RWPE2 (cell line): ENCODE measurements around the gene ZDHHC22.

Experiments
- ATAC-seq: fragments of 200-7000 bp; cut with Tn5 transposase; 3 replicates; pipeline ENCODE4 v1.9.1; 2021; ENCODE audit warnings: low read depth
- DNase-seq: peaks from one replicate; pipeline ENCODE4 v3.0.0-alpha.2; 2020; ENCODE audit warnings: low spot score
- H3K27ac ChIP-seq: fragments of 450-650 bp; 2 replicates; pipeline ENCODE4 v1.5.1; 2017; ENCODE audit warnings: mild to moderate bottlenecking; ENCODE audit not compliant: poor library complexity, severe bottlenecking
- H3K27me3 ChIP-seq: fragments of 250-450 bp; sonication (Bioruptor Pico); 2 replicates; pipeline ENCODE4 v1.5.1; 2021; ENCODE audit warnings: mild to moderate bottlenecking, moderate library complexity; ENCODE audit not compliant: insufficient read depth, poor library complexity, severe bottlenecking
- H3K36me3 ChIP-seq: fragments of 250-450 bp; sonication (Bioruptor Pico); 2 replicates; pipeline ENCODE4 v1.5.1; 2020; ENCODE audit warnings: low read depth, mild to moderate bottlenecking, moderate library complexity
- H3K4me1 ChIP-seq: fragments of 250-450 bp; sonication (Bioruptor Pico); 2 replicates; pipeline ENCODE4 v1.5.1; 2021; ENCODE audit warnings: mild to moderate bottlenecking, moderate library complexity; ENCODE audit not compliant: insufficient read depth, poor library complexity, severe bottlenecking
- H3K4me3 ChIP-seq: fragments of 250-450 bp; sonication (Bioruptor Pico); 2 replicates; pipeline ENCODE4 v1.5.1; 2021; ENCODE audit warnings: mild to moderate bottlenecking, moderate library complexity; ENCODE audit not compliant: severe bottlenecking
- H3K9me3 ChIP-seq: fragments of 250-450 bp; sonication (Bioruptor Pico); 2 replicates; pipeline ENCODE4 v1.5.1; 2021; ENCODE audit warnings: mild to moderate bottlenecking, moderate library complexity; ENCODE audit not compliant: severe bottlenecking
- CTCF ChIP-seq: fragments of 450-650 bp; IDR thresholded peaks from one replicate; pipeline ENCODE4 v1.5.1; 2017; ENCODE audit warnings: mild to moderate bottlenecking, moderate library complexity; ENCODE audit not compliant: poor library complexity, severe bottlenecking

Gene ZDHHC22

GRCh38 chr14:77181603-77182437 is 40.2 kb upstream of the ZDHHC22 start, which contains the start of gene TMEM63C:
TSS of gene TMEM63C (plus strand) at chr14:77181798. CDS start at chr14:77218814, 37,016 bp downstream.
- H3K27ac ChIP-seq = no peak within 1 kb of the TSS
- ATAC-seq = peak; percentile 97
- H3K4me1 ChIP-seq = peaks cover 9% of the 10 kb centered on the region
- H3K9me3 ChIP-seq = no peaks in the 10 kb centered on the region
- H3K36me3 ChIP-seq = no peaks in the 10 kb centered on the region
- peak; percentile 93 for DNase-seq
- peak within 1 kb of the TSS; percentile 49 for H3K4me3 ChIP-seq
- no peak for TF ChIP-seq CTCF
- no peaks in the 10 kb centered on the region for H3K27me3 ChIP-seq

- Histone ChIP-seq H3K36me3 (no peaks in the 10 kb centered on the region), H3K9me3 (no peaks in the 10 kb centered on the region), H3K27me3 (no peaks in the 10 kb centered on the region), H3K27ac (no peak overlapping the region), H3K4me1 (peaks cover 9% of the 10 kb centered on the region), H3K4me3 (peak overlapping the region; percentile 49)
- no peak for DNase-seq
- no peak for TF ChIP-seq CTCF
- peak; percentile 22 for ATAC-seq
These were observed 39.4 kb upstream of the ZDHHC22 start for GRCh38 chr14:77180726-77181602.

- Histone ChIP-seq H3K36me3 (no peaks in the 10 kb centered on the region), H3K27me3 (no peaks in the 10 kb centered on the region), H3K4me1 (no peaks in the 10 kb centered on the region), H3K27ac (no peak overlapping the region), H3K4me3 (no peak overlapping the region), H3K9me3 (no peaks in the 10 kb centered on the region)
- DNase-seq (no peak), ATAC-seq (no peak)
- TF ChIP-seq CTCF = no peak
These were observed 37.1 kb upstream of the ZDHHC22 start for GRCh38 chr14:77178656-77179055.

- ATAC-seq = no peak
- DNase-seq = no peak
These were observed 36.1 kb upstream of the ZDHHC22 start for GRCh38 chr14:77177702-77178101.

More at GRCh38 chr14:77177702-77178101, 36.1 kb upstream of the ZDHHC22 start:
- H3K9me3 ChIP-seq = no peaks in the 10 kb centered on the region
- H3K27me3 ChIP-seq = no peaks in the 10 kb centered on the region
- no peak overlapping the region for H3K27ac ChIP-seq
- H3K4me1 ChIP-seq = no peaks in the 10 kb centered on the region
- no peak overlapping the region for H3K4me3 ChIP-seq
- TF ChIP-seq CTCF = no peak
- no peaks in the 10 kb centered on the region for H3K36me3 ChIP-seq
